H1 (cell line): ENCODE results near the gene LDLRAD3. TPM values are rescaled to one million over a fixed set of nuclear protein-coding genes. Genes with fewer than 3 reads are reported as not detected.

Experiments used
- CTCF ChIA-PET: fragments of 300-600 bp; sonication (Branson Sonifier 250); formaldehyde crosslinking; loops from one replicate; lab custom pipeline; 2021; ENCODE audit not compliant: partially characterized antibody; lab: Charles Lee
- POLR2A ChIA-PET: fragments of 300-600 bp; sonication (Branson Sonifier 250); formaldehyde crosslinking; loops from one replicate; lab custom pipeline; 2021; ENCODE audit warnings: inconsistent platforms; ENCODE audit not compliant: partially characterized antibody; lab: Charles Lee
- DNase-seq, 2 experiments: peaks; one replicate each; pipeline versions ENCODE4 v3.0.0 to v3.0.0-alpha.2; 2010 to 2022; ENCODE audit warnings: low spot score in 2 of 2, low read depth in 1 of 2, mixed read lengths in 1 of 2
- FAIRE-seq: peaks from 2 replicates; lab custom pipeline; 2011; peaks lifted over from hg19 to GRCh38; lab: Jason Lieb, UNC
- H2AFZ ChIP-seq: 2 replicates; pipeline ENCODE4 v1.8.1; 2012; ENCODE audit warnings: low read length, inconsistent platforms
- H2AK5ac ChIP-seq: 2 replicates; pipeline ENCODE4 v1.6.1; 2013; ENCODE audit warnings: low read depth, low read length
- H2BK120ac ChIP-seq: replicated peaks from 2 replicates; pipeline ENCODE3; 2013; ENCODE audit warnings: low read depth, low read length, inconsistent platforms
- H2BK12ac ChIP-seq: 2 replicates; pipeline ENCODE4 v1.6.1; 2013; ENCODE audit warnings: low read depth, low read length
- H2BK15ac ChIP-seq: 2 replicates; pipeline ENCODE4 v1.6.1; 2013; ENCODE audit warnings: low read length
- H2BK20ac ChIP-seq: 2 replicates; pipeline ENCODE4 v1.6.1; 2013; ENCODE audit warnings: low read length
- H2BK5ac ChIP-seq: 2 replicates; pipeline ENCODE4 v1.6.1; 2013; ENCODE audit warnings: low read depth, low read length
- H3K14ac ChIP-seq: 2 replicates; pipeline ENCODE4 v1.6.1; 2013; ENCODE audit warnings: inconsistent platforms; ENCODE audit not compliant: insufficient read length
- H3K18ac ChIP-seq: 2 replicates; pipeline ENCODE4 v1.6.1; 2013; ENCODE audit warnings: low read length; ENCODE audit errors: extremely low read depth
- H3K23ac ChIP-seq: 2 replicates; pipeline ENCODE4 v1.6.1; 2013; ENCODE audit warnings: inconsistent platforms; ENCODE audit not compliant: insufficient read length
- H3K23me2 ChIP-seq: 2 replicates; pipeline ENCODE4 v1.6.1; 2013; ENCODE audit warnings: low read depth, low read length
- H3K27ac ChIP-seq: 2 replicates; pipeline ENCODE4 v1.6.1; 2011; ENCODE audit warnings: low read depth, low read length, inconsistent platforms
- H3K27me3 ChIP-seq, 4 experiments: replicated peaks in 1 of 4; 1 replicate in 1 of 4; 2 replicates in 3 of 4; pipeline versions ENCODE4 v1.6.1 to v1.8.1; 2011 to 2013; ENCODE audit warnings: low read length in 3 of 4, mild to moderate bottlenecking in 3 of 4, inconsistent platforms in 2 of 4, mixed read lengths in 2 of 4, moderate library complexity in 1 of 4; ENCODE audit not compliant: control insufficient read depth in 3 of 4, insufficient read depth in 3 of 4; ENCODE audit errors: extremely low read depth in 1 of 4
- H3K36me3 ChIP-seq, 4 experiments: 2 replicates each; pipeline versions ENCODE4 v1.6.1 to v1.8.1; 2011 to 2013; ENCODE audit warnings: mild to moderate bottlenecking in 4 of 4, low read length in 3 of 4, moderate library complexity in 2 of 4, control low read depth in 1 of 4, inconsistent platforms in 1 of 4; ENCODE audit not compliant: insufficient read depth in 4 of 4, control insufficient read depth in 2 of 4
- H3K4ac ChIP-seq: replicated peaks from 2 replicates; pipeline ENCODE3; 2013; ENCODE audit warnings: low read length, low read depth, mixed read lengths, inconsistent platforms; ENCODE audit not compliant: insufficient read length
- H3K4me1 ChIP-seq, 4 experiments: replicated peaks in 1 of 4; 1 replicate in 1 of 4; 2 replicates in 3 of 4; pipeline versions ENCODE4 v1.6.1 to v1.8.1; 2011 to 2013; ENCODE audit warnings: low read length in 3 of 4, inconsistent platforms in 2 of 4, mixed read lengths in 1 of 4; ENCODE audit not compliant: insufficient read depth in 4 of 4, control insufficient read depth in 3 of 4
- H3K4me2 ChIP-seq, 2 experiments: 2 replicates each; pipeline versions ENCODE4 v1.6.1 to v1.8.1; 2011 to 2013; ENCODE audit warnings: low read depth in 2 of 2, low read length in 2 of 2, control low read depth in 1 of 2, inconsistent platforms in 1 of 2, mild to moderate bottlenecking in 1 of 2; ENCODE audit not compliant: insufficient read depth in 1 of 2
- H3K4me3 ChIP-seq, 4 experiments: fragments of 200-600, 300-600 bp in 1 of 4; sonication (generic), shearing (Covaris generic), sonication (Bioruptor Twin) in 1 of 4; 2 replicates each; pipeline versions ENCODE4 v1.5.1 to v1.8.1; 2011 to 2016; ENCODE audit warnings: low read length in 4 of 4, low read depth in 3 of 4, control low read depth in 2 of 4, inconsistent platforms in 2 of 4, mild to moderate bottlenecking in 2 of 4, mixed read lengths in 1 of 4, moderate library complexity in 1 of 4; ENCODE audit not compliant: insufficient read depth in 2 of 4; ENCODE audit errors: extremely low read depth in 1 of 4
- H3K56ac ChIP-seq: replicated peaks from 2 replicates; pipeline ENCODE3; 2013; ENCODE audit warnings: low read depth, mild to moderate bottlenecking, mixed read lengths, low read length, inconsistent platforms; ENCODE audit not compliant: insufficient read length
- H3K79me1 ChIP-seq: 2 replicates; pipeline ENCODE4 v1.6.1; 2013; ENCODE audit warnings: low read depth, low read length, control low read depth
- H3K79me2 ChIP-seq, 2 experiments: 2 replicates each; pipeline versions ENCODE4 v1.6.1 to v1.8.1; 2012 to 2013; ENCODE audit warnings: low read length in 2 of 2, mild to moderate bottlenecking in 2 of 2, inconsistent platforms in 1 of 2; ENCODE audit not compliant: insufficient read depth in 2 of 2, control insufficient read depth in 1 of 2
- H3K9ac ChIP-seq, 4 experiments: replicated peaks in 1 of 4; 1 replicate in 1 of 4; 2 replicates in 3 of 4; pipeline versions ENCODE4 v1.6.1 to v1.8.1; 2011 to 2013; ENCODE audit warnings: low read depth in 3 of 4, low read length in 3 of 4, control low read depth in 2 of 4, mild to moderate bottlenecking in 2 of 4, moderate library complexity in 2 of 4, inconsistent platforms in 1 of 4; ENCODE audit errors: extremely low read depth in 1 of 4
- H3K9me3 ChIP-seq, 2 experiments: 2 replicates each; pipeline versions ENCODE4 v1.6.1 to v1.8.1; 2012 to 2013; ENCODE audit warnings: mild to moderate bottlenecking in 2 of 2, moderate library complexity in 2 of 2, control low read depth in 1 of 2, inconsistent platforms in 1 of 2, low read depth in 1 of 2, low read length in 1 of 2, mixed read lengths in 1 of 2; ENCODE audit not compliant: insufficient read depth in 2 of 2
- H4K20me1 ChIP-seq, 2 experiments: replicated peaks in 1 of 2; 2 replicates each; pipeline versions ENCODE3 to v1.8.1; 2011 to 2013; ENCODE audit warnings: inconsistent platforms in 2 of 2, low read length in 2 of 2, mild to moderate bottlenecking in 1 of 2; ENCODE audit not compliant: insufficient read depth in 2 of 2, control insufficient read depth in 1 of 2
- H4K5ac ChIP-seq: 2 replicates; pipeline ENCODE4 v1.6.1; 2013; ENCODE audit warnings: low read length, low read depth, mixed read lengths, inconsistent platforms; ENCODE audit not compliant: insufficient read length
- H4K8ac ChIP-seq: 2 replicates; pipeline ENCODE4 v1.8.0; 2013; ENCODE audit warnings: mild to moderate bottlenecking, moderate library complexity, low read length, inconsistent platforms; ENCODE audit not compliant: insufficient read depth; ENCODE audit errors: extremely low read depth
- H4K91ac ChIP-seq: replicated peaks from 2 replicates; pipeline ENCODE3; 2013; ENCODE audit warnings: low read length, mixed read lengths, inconsistent platforms; ENCODE audit not compliant: insufficient read length
- BCL11A ChIP-seq, 2 experiments: IDR thresholded peaks; one replicate each; pipeline ENCODE4 v1.6.1; 2011; ENCODE audit warnings: low read depth in 2 of 2, low read length in 2 of 2, mild to moderate bottlenecking in 2 of 2
- GTF2F1 ChIP-seq: IDR thresholded peaks from 2 replicates; pipeline ENCODE4 v1.6.1; 2012; ENCODE audit warnings: low read depth, low read length, improper control_type of control experiment, borderline replicate concordance
- KDM4A ChIP-seq: IDR thresholded peaks from one replicate; pipeline ENCODE4 v1.7.1; 2012; ENCODE audit warnings: low read depth, mild to moderate bottlenecking, moderate library complexity, low read length, inconsistent platforms; ENCODE audit not compliant: severe bottlenecking
- KDM5A ChIP-seq: fragments of 200-600 bp; IDR thresholded peaks from 2 replicates; pipeline ENCODE4 v1.7.1; 2012; ENCODE audit warnings: mild to moderate bottlenecking, low read length, inconsistent platforms, mixed read lengths
- POU5F1 ChIP-seq: IDR thresholded peaks from 2 replicates; pipeline ENCODE4 v1.6.1; 2011; ENCODE audit warnings: low read depth, mild to moderate bottlenecking, low read length, moderate library complexity
- SIN3A ChIP-seq, 2 experiments: IDR thresholded peaks in 1 of 2; conservative IDR thresholded peaks in 1 of 2; 2 replicates each; pipeline ENCODE4 v1.6.1; 2011 to 2012; ENCODE audit warnings: low read length in 2 of 2, improper control_type of control experiment in 1 of 2, low read depth in 1 of 2, mild to moderate bottlenecking in 1 of 2
- SUZ12 ChIP-seq: fragments of 200-600 bp; sonication (generic); IDR thresholded peaks from 2 replicates; pipeline ENCODE4 v1.6.1; 2012; ENCODE audit warnings: mild to moderate bottlenecking, inconsistent platforms, low read length, moderate library complexity, mixed read lengths
- TAF7 ChIP-seq: optimal IDR thresholded peaks from 2 replicates; pipeline ENCODE3; 2011; ENCODE audit warnings: low read depth, mild to moderate bottlenecking, inconsistent platforms, low read length, moderate library complexity, borderline replicate concordance
- TEAD4 ChIP-seq: IDR thresholded peaks from 2 replicates; pipeline ENCODE4 v1.6.1; 2012; ENCODE audit warnings: low read depth, low read length, inconsistent platforms, mixed read lengths
- WGBS, 2 experiments: shearing (Covaris generic) in 1 of 2; methylation state at CpG; one replicate each; pipeline versions ENCODE4 v1.1.6 to v1.1.7; 2013 to 2015; ENCODE audit warnings: low lambda C conversion rate in 2 of 2, mixed read lengths in 2 of 2, inconsistent platforms in 1 of 2, low coverage in 1 of 2, missing lambda C conversion rate in 1 of 2; ENCODE audit not compliant: insufficient replicate concordance in 2 of 2, insufficient coverage in 1 of 2, insufficient read length in 1 of 2; ENCODE audit errors: extremely low coverage in 1 of 2, missing lambda C conversion rate in 1 of 2; 5-methylcytosine and 5-hydroxymethylcytosine counted together
- polyA plus RNA-seq, 7 experiments: library from polyadenylated mRNA; depleted of rRNA in 3 of 7; stranded (reverse) in 5 of 7; unstranded in 2 of 7; fragments of >200 nt in 5 of 7; fragments of 200-250 nt in 2 of 7; gene quantifications; 1 replicate in 5 of 7; 2 replicates in 1 of 7; 4 replicates in 1 of 7; pipeline versions ENCODE4 v1.2.1 to v1.2.3, GENCODE V29; 2011 to 2013; ENCODE audit warnings: missing spikeins in 2 of 7, mixed read lengths in 2 of 7
- total RNA-seq: library from RNA; stranded (reverse); fragmentation: NEBNext Ultra II Directional; extraction: Animal tissue kit (Norgen Biotek cat#: 25700); gene quantifications from 2 replicates; pipeline ENCODE4 v1.2.1, GENCODE V29; 2021
- TF ChIP-seq, protein P1 (sequence below), 3 experiments: IDR thresholded peaks; 1 replicate in 2 of 3; 2 replicates in 1 of 3; pipeline versions ENCODE4 v1.5.1 to v1.6.1; 2011; ENCODE audit warnings: low read length in 3 of 3, mild to moderate bottlenecking in 3 of 3, inconsistent platforms in 2 of 3, low read depth in 1 of 3, moderate library complexity in 1 of 3; ENCODE audit not compliant: insufficient read depth in 1 of 3; ENCODE audit errors: control extremely low read depth in 1 of 3
- TF ChIP-seq, protein P2 (sequence below): IDR thresholded peaks from 2 replicates; pipeline ENCODE4 v1.6.1; 2012; ENCODE audit warnings: inconsistent platforms

LDLRAD3 gene
- total and polyA plus RNA-seq, 2 of the 8 experiments (the other 6 are each of a cell fraction or from before 2014, with no cell fraction given) = 18.6 to 22.8 TPM

DNA sequence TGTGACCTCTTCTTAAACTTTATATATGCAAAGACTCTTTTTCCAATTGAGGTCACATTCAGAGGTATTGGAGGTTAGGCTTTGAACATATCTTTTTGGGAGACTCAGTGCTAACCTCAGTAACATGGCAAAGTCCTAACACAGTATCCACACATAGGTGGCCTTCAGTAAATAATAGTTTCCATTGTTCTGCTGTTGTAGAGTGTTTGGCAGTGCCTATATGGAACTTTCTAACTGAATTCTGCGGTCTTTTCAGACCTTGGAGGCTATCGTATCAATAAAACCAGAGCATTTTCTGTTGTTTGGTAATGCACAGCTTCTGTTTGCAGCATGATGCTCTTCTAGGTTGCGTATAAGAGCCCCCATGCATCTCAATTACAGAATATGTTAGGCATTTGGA lies 47.0 kb downstream of the LDLRAD3 start:
- H3K56ac ChIP-seq = no peak overlapping the region
- H2AFZ ChIP-seq = no peak overlapping the region
- H4K5ac ChIP-seq = no peak overlapping the region
- H3K79me2 ChIP-seq = peaks cover 0 to 78% of the 10 kb centered on the region in 2 experiments; a peak in 2 of 4 replicates
- no peak overlapping the region for H2BK12ac ChIP-seq
- H2BK20ac ChIP-seq = no peak overlapping the region
- no peaks in the 10 kb centered on the region for H4K20me1 ChIP-seq
- peaks cover 0 to 3% of the 10 kb centered on the region in 2 experiments; a peak in 1 of 4 replicates for H3K9me3 ChIP-seq
- no peak overlapping the region for H3K4ac ChIP-seq
- 88% methylated on average over 3 of the region's 3 CpGs; no CpG with 5 or more reads in 1 of the 2 experiments for WGBS, 2 experiments
- DNase-seq (no peak), FAIRE-seq (no peak)
- H3K23ac ChIP-seq = no peak overlapping the region
- H2BK5ac ChIP-seq = no peak overlapping the region
- no peak overlapping the region for H3K18ac ChIP-seq
- H2BK120ac ChIP-seq = no peak overlapping the region
- no peak overlapping the region for H3K4me2 ChIP-seq
- H4K91ac ChIP-seq = no peak overlapping the region
- H3K27me3 ChIP-seq = no peaks in the 10 kb centered on the region
- H3K36me3 ChIP-seq = peaks cover 0 to 3% (median 0%) of the 10 kb centered on the region in 4 experiments; a peak in 1 of 8 replicates
- H3K9ac ChIP-seq = no peak overlapping the region
- peaks cover 0 to 13% (median 9%) of the 10 kb centered on the region in 4 experiments; a peak in 4 of 7 replicates for H3K4me1 ChIP-seq
- no peak overlapping the region for H3K27ac ChIP-seq
- H2AK5ac ChIP-seq = no peak overlapping the region
- no peaks in the 10 kb centered on the region; the same call in 1 of the 2 replicates for H3K79me1 ChIP-seq
- no peak overlapping the region for H4K8ac ChIP-seq
- H3K4me3 ChIP-seq = no peak overlapping the region
- H3K23me2 ChIP-seq = no peaks in the 10 kb centered on the region
- H3K14ac ChIP-seq = no peak overlapping the region
- ChIA-PET CTCF (no interaction called here), POLR2A (interaction anchor here (1.0 kb wide), 1 partner anchor 11 kb away, joined by 3 read pairs; no protein-coding TSS in a partner anchor)
- no peak overlapping the region for H2BK15ac ChIP-seq
- TF ChIP-seq TAF7 (no peak), KDM5A (no peak), TEAD4 (no peak), BCL11A (IDR thresholded peaks at IDR 0.05; ENCODE audit: low read depth in 2 of 2, low read length in 2 of 2) (no peak), KDM4A (no peak), GTF2F1 (no peak), SIN3A (conservative IDR thresholded peaks at IDR 0.05 in 1 of 2, IDR thresholded peaks at IDR 0.05 in 1 of 2; ENCODE audit: low read depth in 1 of 2, low read length in 2 of 2) (no peak), POU5F1 (no peak), SUZ12 (no peak)
- TF ChIP-seq, protein P1, sequence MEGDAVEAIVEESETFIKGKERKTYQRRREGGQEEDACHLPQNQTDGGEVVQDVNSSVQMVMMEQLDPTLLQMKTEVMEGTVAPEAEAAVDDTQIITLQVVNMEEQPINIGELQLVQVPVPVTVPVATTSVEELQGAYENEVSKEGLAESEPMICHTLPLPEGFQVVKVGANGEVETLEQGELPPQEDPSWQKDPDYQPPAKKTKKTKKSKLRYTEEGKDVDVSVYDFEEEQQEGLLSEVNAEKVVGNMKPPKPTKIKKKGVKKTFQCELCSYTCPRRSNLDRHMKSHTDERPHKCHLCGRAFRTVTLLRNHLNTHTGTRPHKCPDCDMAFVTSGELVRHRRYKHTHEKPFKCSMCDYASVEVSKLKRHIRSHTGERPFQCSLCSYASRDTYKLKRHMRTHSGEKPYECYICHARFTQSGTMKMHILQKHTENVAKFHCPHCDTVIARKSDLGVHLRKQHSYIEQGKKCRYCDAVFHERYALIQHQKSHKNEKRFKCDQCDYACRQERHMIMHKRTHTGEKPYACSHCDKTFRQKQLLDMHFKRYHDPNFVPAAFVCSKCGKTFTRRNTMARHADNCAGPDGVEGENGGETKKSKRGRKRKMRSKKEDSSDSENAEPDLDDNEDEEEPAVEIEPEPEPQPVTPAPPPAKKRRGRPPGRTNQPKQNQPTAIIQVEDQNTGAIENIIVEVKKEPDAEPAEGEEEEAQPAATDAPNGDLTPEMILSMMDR (IDR thresholded peaks at IDR 0.05; ENCODE audit: control extremely low read depth in 1 of 3, insufficient read depth in 1 of 3, low read depth in 1 of 3, low read length in 3 of 3) = no peak
- TF ChIP-seq, protein P2, sequence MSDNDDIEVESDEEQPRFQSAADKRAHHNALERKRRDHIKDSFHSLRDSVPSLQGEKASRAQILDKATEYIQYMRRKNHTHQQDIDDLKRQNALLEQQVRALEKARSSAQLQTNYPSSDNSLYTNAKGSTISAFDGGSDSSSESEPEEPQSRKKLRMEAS = no peak
